ENCODE measurements around the gene SLC37A1.
A peak's percentile ranks its signal among the peaks of the same experiment; 100 is the strongest.

SLC37A1 gene

GRCh38 chr21:42508371-42508770 lies 5.3 kb upstream of the SLC37A1 start:
- no peak for DNase-seq

- no peak for DNase-seq
Observed at GRCh38 chr21:42509244-42509643, 4.4 kb upstream of the SLC37A1 start.

- DNase-seq = no peak
Observed at GRCh38 chr21:42512346-42513034, 1.2 kb upstream of the SLC37A1 start.

- DNase-seq = no peak
Observed at GRCh38 chr21:42513985-42514882, 582 bp downstream of the SLC37A1 start.

- DNase-seq = no peak
Observed at GRCh38 chr21:42514883-42515228, 1.2 kb downstream of the SLC37A1 start.

- DNase-seq = no peak
Observed at GRCh38 chr21:42515708-42516502, 2.3 kb downstream of the SLC37A1 start.

- DNase-seq = peak; percentile 63
Observed at GRCh38 chr21:42518215-42518614, 4.6 kb downstream of the SLC37A1 start.

GRCh38 chr21:42518626-42519025 lies 5.0 kb downstream of the SLC37A1 start:
- DNase-seq = no peak

GRCh38 chr21:42520628-42521253 lies 7.1 kb downstream of the SLC37A1 start:
- DNase-seq = no peak

- DNase-seq = no peak
Observed at GRCh38 chr21:42521384-42521783, 7.7 kb downstream of the SLC37A1 start.

- DNase-seq = no peak
Observed at GRCh38 chr21:42521805-42522204, 8.2 kb downstream of the SLC37A1 start.

- no peak for DNase-seq
Observed at GRCh38 chr21:42522271-42522670, 8.6 kb downstream of the SLC37A1 start.

- DNase-seq = no peak
Observed at GRCh38 chr21:42522771-42523170, 9.1 kb downstream of the SLC37A1 start.

- DNase-seq = no peak
Observed at GRCh38 chr21:42523211-42523610, 9.6 kb downstream of the SLC37A1 start.

- DNase-seq = no peak
Observed at GRCh38 chr21:42523941-42524340, 10.3 kb downstream of the SLC37A1 start.

- DNase-seq = no peak
Observed at GRCh38 chr21:42524341-42525028, 10.8 kb downstream of the SLC37A1 start.

GRCh38 chr21:42525029-42525581 lies 11.5 kb downstream of the SLC37A1 start:
- no peak for DNase-seq

GRCh38 chr21:42525676-42526378 lies 12.2 kb downstream of the SLC37A1 start:
- no peak for DNase-seq

- DNase-seq = no peak
Observed at GRCh38 chr21:42526379-42526727, 12.7 kb downstream of the SLC37A1 start.

- no peak for DNase-seq
Observed at GRCh38 chr21:42527127-42527488, 13.5 kb downstream of the SLC37A1 start.

- no peak for DNase-seq
Observed at GRCh38 chr21:42527489-42528158, 14.0 kb downstream of the SLC37A1 start.

Measured in kidney glomerular epithelial cell (primary cell).